Measurements from ENCODE around the gene CCDC40.

GRCh38 chr17:80138856-80139426 lies 102.5 kb downstream of the CCDC40 start:
- TF ChIP-seq CTCF (IDR thresholded peaks at IDR 0.05) (no peak), POLR2A (IDR thresholded peaks at IDR 0.05) (no peak)

Data from Peyer's patch (tissue), 4 donors.